Measurements from ENCODE around the gene KLHDC3.

DNA sequence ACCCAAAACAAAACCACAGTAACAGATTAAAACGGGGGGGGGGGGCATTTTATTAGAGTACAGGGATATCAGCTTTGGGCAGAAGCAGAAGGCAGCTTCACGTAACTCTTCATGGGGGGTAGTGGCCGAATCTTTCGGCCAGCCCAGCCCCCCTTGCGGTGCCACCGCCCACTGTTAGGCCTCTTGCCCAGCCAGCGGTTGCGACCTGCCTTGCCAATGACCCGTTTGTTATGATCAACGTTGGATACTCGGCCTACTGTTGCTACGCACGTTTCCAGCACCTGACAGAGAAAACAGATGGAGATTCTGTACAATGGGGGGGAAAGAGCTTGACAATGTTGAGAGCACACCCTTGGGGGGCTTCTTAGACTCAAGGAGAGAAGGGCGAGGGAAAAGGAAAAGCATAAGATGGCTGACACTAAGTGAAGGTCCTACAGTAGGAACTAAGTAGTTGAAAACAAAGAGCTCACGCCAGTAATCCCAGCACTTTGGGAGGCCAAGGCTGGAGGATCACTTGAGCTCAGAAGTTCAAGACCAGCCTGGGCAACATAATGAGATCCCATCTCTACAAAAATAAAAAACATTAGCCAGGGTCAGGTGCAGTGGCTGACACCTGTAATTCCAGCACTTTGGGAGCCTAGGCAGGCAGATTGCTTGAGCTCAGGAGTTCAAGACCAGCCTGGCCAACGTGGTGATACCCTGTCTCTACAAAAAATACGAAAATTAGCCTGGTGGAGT lies 40.3 kb downstream of the KLHDC3 start:
- no peak for TF ChIP-seq POLR2A (IDR thresholded peaks at IDR 0.05)
- TF ChIP-seq, protein P1, sequence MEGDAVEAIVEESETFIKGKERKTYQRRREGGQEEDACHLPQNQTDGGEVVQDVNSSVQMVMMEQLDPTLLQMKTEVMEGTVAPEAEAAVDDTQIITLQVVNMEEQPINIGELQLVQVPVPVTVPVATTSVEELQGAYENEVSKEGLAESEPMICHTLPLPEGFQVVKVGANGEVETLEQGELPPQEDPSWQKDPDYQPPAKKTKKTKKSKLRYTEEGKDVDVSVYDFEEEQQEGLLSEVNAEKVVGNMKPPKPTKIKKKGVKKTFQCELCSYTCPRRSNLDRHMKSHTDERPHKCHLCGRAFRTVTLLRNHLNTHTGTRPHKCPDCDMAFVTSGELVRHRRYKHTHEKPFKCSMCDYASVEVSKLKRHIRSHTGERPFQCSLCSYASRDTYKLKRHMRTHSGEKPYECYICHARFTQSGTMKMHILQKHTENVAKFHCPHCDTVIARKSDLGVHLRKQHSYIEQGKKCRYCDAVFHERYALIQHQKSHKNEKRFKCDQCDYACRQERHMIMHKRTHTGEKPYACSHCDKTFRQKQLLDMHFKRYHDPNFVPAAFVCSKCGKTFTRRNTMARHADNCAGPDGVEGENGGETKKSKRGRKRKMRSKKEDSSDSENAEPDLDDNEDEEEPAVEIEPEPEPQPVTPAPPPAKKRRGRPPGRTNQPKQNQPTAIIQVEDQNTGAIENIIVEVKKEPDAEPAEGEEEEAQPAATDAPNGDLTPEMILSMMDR (IDR thresholded peaks at IDR 0.05): no peak
